ENCODE data around the gene KRT15. TPM values are rescaled to one million over a fixed set of nuclear protein-coding genes. Genes with fewer than 3 reads are reported as not detected.

The KRT15 gene
- total and polyA plus RNA-seq, 9 of the 15 experiments (the other 6 are each of a cell fraction or from before 2014, with no cell fraction given): 0.28 to 4.4 (median 0.56) TPM

- TF ChIP-seq CREM (IDR thresholded peaks at IDR 0.05; ENCODE audit: low read depth) (no peak), TCF7L2 (IDR thresholded peaks at IDR 0.05; ENCODE audit: low read depth, low read length) (no peak), ZNF644 (tag; IDR thresholded peaks at IDR 0.05; ENCODE audit: low read depth) (no peak), SUPT5H (IDR thresholded peaks at IDR 0.05) (0 out of 2 replicates have a peak, but pooled peaks have one; percentile 12), SMARCA5 (IDR thresholded peaks at IDR 0.05) (peak; percentile 86), RBM34 (IDR thresholded peaks at IDR 0.05; ENCODE audit: borderline replicate concordance, insufficient read depth, low read length) (no peak), SIRT6 (IDR thresholded peaks at IDR 0.05; ENCODE audit: low read depth, low read length) (no peak), SMARCC2 (IDR thresholded peaks at IDR 0.05; ENCODE audit: low read depth) (no peak), CLOCK (CRISPR knock-in tag; IDR thresholded peaks at IDR 0.05; ENCODE audit: borderline replicate concordance) (no peak), HMG20B (CRISPR knock-in tag; IDR thresholded peaks at IDR 0.05) (no peak), MYBL2 (IDR thresholded peaks at IDR 0.05; ENCODE audit: low read depth) (no peak), MYBL2 (CRISPR knock-in tag; IDR thresholded peaks at IDR 0.05; ENCODE audit: borderline replicate concordance) (no peak), HIVEP1 (CRISPR knock-in tag; IDR thresholded peaks at IDR 0.05) (no peak), NBN (IDR thresholded peaks at IDR 0.05; ENCODE audit: low read depth) (no peak), RBFOX2 (IDR thresholded peaks at IDR 0.05; ENCODE audit: low read depth, low read length) (0 out of 2 replicates have a peak, but pooled peaks have one; percentile 8), ZNF589 (CRISPR knock-in tag; IDR thresholded peaks at IDR 0.05; ENCODE audit: low read depth) (no peak), ZBTB34 (CRISPR knock-in tag; IDR thresholded peaks at IDR 0.05) (no peak), PTBP1 (IDR thresholded peaks at IDR 0.05; ENCODE audit: low read depth, low read length) (0 out of 2 replicates have a peak, but pooled peaks have one; percentile 74), HDAC2 (IDR thresholded peaks at IDR 0.05) (peak; percentile 32; the same call in 1 of the 2 replicates), ZNF280A (IDR thresholded peaks at IDR 0.05; ENCODE audit: low read depth, partially characterized antibody) (no peak), FOXK1 (CRISPR knock-in tag; IDR thresholded peaks at IDR 0.05; ENCODE audit: borderline replicate concordance) (no peak), HMG20A (CRISPR knock-in tag; conservative IDR thresholded peaks at IDR 0.05) (no peak)
Measured at GRCh38 chr17:41522301-41523224, 3.9 kb upstream of the KRT15 start (continued).
